Activated naive CD8-positive, alpha-beta T cell treated with anti-CD3 and anti-CD28 coated beads, Interleukin-2, amount 50 U/mL, for 24 hours (primary cell): ENCODE measurements around the gene TNN.

Experiments used
- ATAC-seq: fragments of 150-1000 bp; cut with Tn5 transposase; one replicate; pipeline ENCODE4 v1.10.0; 2021
- DNase-seq: peaks from one replicate; pipeline ENCODE4 v3.0.0; 2021
- H3K27ac Mint-ChIP-seq: one replicate; pipeline ENCODE4 v1.8.0; 2021; ENCODE audit warnings: mild to moderate bottlenecking, mixed read lengths
- H3K27me3 Mint-ChIP-seq: one replicate; pipeline ENCODE4 v1.8.0; 2021; ENCODE audit warnings: mixed read lengths
- H3K36me3 Mint-ChIP-seq: one replicate; pipeline ENCODE4 v1.8.0; 2021; ENCODE audit warnings: low read depth, mixed read lengths
- H3K4me1 Mint-ChIP-seq: one replicate; pipeline ENCODE4 v1.8.0; 2021; ENCODE audit warnings: mixed read lengths
- H3K4me3 Mint-ChIP-seq: one replicate; pipeline ENCODE4 v1.8.0; 2021; ENCODE audit warnings: mild to moderate bottlenecking, moderate library complexity, mixed read lengths
- H3K9me3 Mint-ChIP-seq: one replicate; pipeline ENCODE4 v1.8.0; 2021; ENCODE audit warnings: mixed read lengths

Gene TNN

DNA sequence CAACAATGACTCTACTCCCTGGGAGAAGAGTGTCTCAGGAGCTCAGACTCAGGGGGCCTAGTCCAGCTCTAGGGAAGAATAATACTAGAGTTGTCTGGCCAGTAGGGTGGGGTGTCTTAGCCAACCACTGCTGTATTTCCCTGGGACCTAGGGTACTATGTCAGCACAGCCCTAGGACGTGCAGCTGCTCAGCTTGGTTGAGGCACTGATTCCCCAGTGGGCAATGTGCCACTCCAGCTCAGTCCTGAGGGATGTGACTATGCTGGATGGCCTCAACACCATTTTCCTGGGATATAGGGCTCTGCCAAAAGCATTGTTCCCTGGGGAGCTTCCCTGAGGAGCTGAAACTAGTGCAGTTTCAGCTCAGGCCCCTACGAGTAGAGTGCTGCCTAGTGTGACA, 47.4 kb downstream of the TNN start:
- H3K27me3 Mint-ChIP-seq: no peaks in the 10 kb centered on the region

GRCh38 chr1:175116210-175116798, 48.7 kb downstream of the TNN start:
- H3K36me3 Mint-ChIP-seq: no peaks in the 10 kb centered on the region
- H3K27ac Mint-ChIP-seq: no peak overlapping the region
- H3K4me3 Mint-ChIP-seq: no peak overlapping the region
- DNase-seq: no peak
- peaks cover 18% of the 10 kb centered on the region for H3K9me3 Mint-ChIP-seq
- H3K27me3 Mint-ChIP-seq: no peaks in the 10 kb centered on the region
- no peak for ATAC-seq
- no peaks in the 10 kb centered on the region for H3K4me1 Mint-ChIP-seq

More for the DNA sequence above, 47.4 kb downstream of the TNN start:
- H3K9me3 Mint-ChIP-seq: peaks cover 18% of the 10 kb centered on the region
- DNase-seq (no peak), ATAC-seq (no peak)
- H3K4me1 Mint-ChIP-seq: no peaks in the 10 kb centered on the region
- no peak overlapping the region for H3K27ac Mint-ChIP-seq
- no peak overlapping the region for H3K4me3 Mint-ChIP-seq
- no peaks in the 10 kb centered on the region for H3K36me3 Mint-ChIP-seq

- Mint-ChIP-seq H3K4me1 (no peaks in the 10 kb centered on the region), H3K27ac (no peak overlapping the region), H3K4me3 (no peak overlapping the region), H3K27me3 (no peaks in the 10 kb centered on the region), H3K9me3 (peaks cover 18% of the 10 kb centered on the region), H3K36me3 (no peaks in the 10 kb centered on the region)
- DNase-seq: no peak
- no peak for ATAC-seq
Observed at GRCh38 chr1:175116903-175117302, 49.3 kb downstream of the TNN start.

DNA sequence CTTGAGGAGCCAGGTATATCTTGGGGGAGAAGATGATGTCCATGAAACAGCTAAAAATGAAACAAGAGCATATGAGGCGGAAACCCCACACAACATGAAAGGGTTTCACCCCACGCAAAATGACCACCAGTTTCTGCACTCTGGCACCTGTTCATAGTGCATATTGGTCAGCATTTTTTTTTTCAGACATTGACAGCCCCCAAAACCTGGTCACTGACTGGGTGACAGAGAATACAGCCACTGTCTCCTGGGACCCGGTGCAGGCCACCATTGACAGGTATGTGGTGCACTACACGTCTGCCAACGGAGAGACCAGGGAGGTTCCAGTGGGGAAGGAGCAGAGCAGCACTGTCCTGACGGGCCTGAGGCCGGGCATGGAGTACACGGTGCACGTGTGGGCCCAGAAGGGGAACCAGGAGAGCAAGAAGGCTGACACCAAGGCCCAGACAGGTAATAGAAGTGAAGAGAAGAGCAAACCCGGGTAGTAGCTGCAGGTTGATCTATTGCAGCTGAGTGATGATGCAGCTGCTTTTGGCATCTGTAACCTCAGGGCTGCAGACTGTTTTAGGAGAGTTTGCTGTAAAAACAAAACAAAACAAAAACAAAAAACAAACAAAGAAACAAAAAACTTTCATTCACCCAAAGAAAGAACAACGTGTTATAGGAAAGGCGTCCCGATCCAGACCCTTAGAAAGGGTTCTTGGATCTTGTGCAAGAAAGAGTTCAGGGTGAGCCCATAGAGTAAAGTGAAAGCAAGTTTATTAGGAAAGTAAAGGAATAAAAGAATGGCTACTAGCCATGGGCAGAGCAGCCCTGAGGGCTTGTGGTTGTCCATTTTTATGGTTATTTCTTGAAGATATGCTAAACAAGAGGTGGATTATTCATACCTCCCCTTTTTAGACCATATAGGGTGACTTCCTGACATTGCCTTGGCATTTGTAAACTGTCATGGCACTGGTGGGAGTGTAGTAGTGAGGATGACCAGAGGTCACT, 51.0 kb downstream of the TNN start:
- no peak for ATAC-seq
- no peak overlapping the region for H3K27ac Mint-ChIP-seq
- peaks cover 9% of the 10 kb centered on the region for H3K9me3 Mint-ChIP-seq
- no peak for DNase-seq
- H3K4me3 Mint-ChIP-seq: no peak overlapping the region
- H3K36me3 Mint-ChIP-seq: no peaks in the 10 kb centered on the region
- no peaks in the 10 kb centered on the region for H3K4me1 Mint-ChIP-seq
- no peaks in the 10 kb centered on the region for H3K27me3 Mint-ChIP-seq

DNA sequence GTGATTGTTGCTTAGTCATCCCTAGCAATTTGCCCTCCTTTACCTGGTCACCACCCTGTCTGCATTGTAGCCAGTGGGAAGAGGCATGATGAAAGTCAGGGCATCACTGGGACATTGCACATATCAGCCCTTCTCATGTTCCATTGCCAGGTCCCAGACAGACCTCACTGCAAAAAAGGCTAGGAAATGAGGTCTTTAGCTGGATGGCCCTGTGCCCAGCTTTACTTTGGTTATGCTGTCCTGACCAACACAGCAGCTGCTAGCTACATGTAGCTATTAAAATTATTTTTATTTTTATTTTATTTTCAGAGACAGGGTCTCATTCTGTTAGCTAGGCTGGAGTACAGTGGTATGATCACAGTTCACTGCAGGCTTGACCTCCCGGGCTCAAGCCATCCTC, 52.9 kb downstream of the TNN start:
- H3K27ac Mint-ChIP-seq: no peak overlapping the region

DNA sequence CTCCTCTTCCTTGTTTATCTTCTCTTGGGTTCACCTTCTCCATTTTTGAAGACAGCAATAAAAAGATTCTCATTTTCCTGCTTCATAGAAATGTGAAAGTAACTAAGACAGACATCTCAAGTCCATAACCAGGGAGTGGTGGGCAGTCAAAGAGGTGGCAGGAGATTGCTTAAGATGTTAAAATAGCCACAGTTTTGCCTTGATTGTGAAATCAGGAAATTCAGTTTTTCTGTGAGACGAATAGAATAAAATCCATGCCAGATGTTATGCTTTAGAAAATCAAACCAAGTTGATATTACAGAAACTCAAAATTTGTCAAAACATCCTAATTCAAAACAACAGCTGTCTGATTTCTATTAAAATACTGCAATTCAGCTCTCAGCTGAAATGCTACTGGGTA, 57.2 kb downstream of the TNN start:
- ATAC-seq (no peak), DNase-seq (no peak)
- Mint-ChIP-seq H3K9me3 (no peaks in the 10 kb centered on the region), H3K36me3 (no peaks in the 10 kb centered on the region), H3K4me1 (no peaks in the 10 kb centered on the region), H3K27me3 (no peaks in the 10 kb centered on the region), H3K27ac (no peak overlapping the region), H3K4me3 (no peak overlapping the region)

More for the DNA sequence above, 52.9 kb downstream of the TNN start:
- H3K4me3 Mint-ChIP-seq: no peak overlapping the region
- H3K9me3 Mint-ChIP-seq: no peaks in the 10 kb centered on the region
- H3K27me3 Mint-ChIP-seq: no peaks in the 10 kb centered on the region
- H3K36me3 Mint-ChIP-seq: no peaks in the 10 kb centered on the region
- ATAC-seq: no peak
- DNase-seq: no peak
- no peaks in the 10 kb centered on the region for H3K4me1 Mint-ChIP-seq

GRCh38 chr1:175126347-175126746, 58.7 kb downstream of the TNN start:
- H3K27me3 Mint-ChIP-seq: no peaks in the 10 kb centered on the region
- no peak for ATAC-seq
- no peaks in the 10 kb centered on the region for H3K36me3 Mint-ChIP-seq
- no peak for DNase-seq
- no peak overlapping the region for H3K27ac Mint-ChIP-seq
- no peaks in the 10 kb centered on the region for H3K4me1 Mint-ChIP-seq
- H3K4me3 Mint-ChIP-seq: no peak overlapping the region
- no peaks in the 10 kb centered on the region for H3K9me3 Mint-ChIP-seq

DNA sequence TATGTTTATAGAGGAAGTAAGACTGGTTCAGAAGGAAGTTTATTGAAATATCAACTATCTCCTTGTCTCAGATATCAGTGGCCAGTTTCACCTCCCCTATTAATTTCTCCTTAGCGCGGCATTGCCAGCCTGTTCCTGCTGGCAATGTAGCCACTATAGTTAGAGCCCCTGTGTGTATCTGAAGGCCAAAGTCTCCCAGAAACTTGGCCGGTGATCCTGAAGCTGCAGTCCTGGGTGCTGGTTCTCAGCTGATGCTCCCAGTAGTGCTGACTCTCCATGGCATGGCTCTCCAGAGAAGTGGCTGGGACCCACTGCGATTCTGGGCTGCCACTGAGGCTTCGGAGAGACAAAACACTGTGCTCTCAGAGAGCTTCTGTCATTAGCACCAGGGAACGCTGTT, 59.9 kb downstream of the TNN start:
- no peak for ATAC-seq
- Mint-ChIP-seq H3K4me3 (no peak overlapping the region), H3K27ac (no peak overlapping the region), H3K9me3 (no peaks in the 10 kb centered on the region), H3K27me3 (no peaks in the 10 kb centered on the region), H3K4me1 (no peaks in the 10 kb centered on the region), H3K36me3 (no peaks in the 10 kb centered on the region)
- no peak for DNase-seq

DNA sequence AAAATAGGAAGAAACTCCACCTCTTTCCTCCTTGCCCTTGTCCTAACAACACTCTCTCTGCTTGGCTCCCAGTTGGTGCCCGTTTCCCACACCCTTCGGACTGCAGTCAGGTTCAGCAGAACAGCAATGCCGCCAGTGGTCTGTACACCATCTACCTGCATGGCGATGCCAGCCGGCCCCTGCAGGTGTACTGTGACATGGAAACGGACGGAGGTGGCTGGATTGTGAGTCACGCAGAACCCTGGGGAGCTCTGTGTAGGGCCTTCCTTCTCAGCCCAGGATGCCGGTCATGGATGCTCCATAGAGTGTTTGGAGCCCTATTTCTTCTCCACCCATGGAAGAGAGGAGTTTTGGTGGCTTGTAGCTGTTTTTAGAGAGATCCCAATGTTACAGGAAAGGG, 60.9 kb downstream of the TNN start:
- ATAC-seq: no peak
- no peak overlapping the region for H3K4me3 Mint-ChIP-seq
- H3K9me3 Mint-ChIP-seq: no peaks in the 10 kb centered on the region

DNA sequence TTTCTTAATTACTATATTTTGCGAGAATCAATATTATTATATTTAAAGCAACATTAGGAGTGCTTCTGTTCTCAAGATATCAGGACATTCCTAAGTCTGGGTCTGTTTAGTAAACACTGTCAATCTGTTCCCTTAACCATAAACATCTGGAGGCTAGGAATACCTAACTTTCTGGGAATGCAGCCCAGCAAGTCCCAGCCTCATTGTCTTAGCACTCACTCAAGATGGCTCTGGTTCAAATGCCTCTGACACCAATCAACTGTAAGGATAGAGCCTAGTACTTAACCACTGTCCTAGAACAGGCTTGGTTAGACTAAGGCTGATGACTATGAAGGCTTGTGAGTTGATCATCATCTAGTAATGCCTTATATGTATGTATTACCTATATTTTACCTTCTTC, 61.5 kb downstream of the TNN start:
- no peaks in the 10 kb centered on the region for H3K9me3 Mint-ChIP-seq
- H3K36me3 Mint-ChIP-seq: no peaks in the 10 kb centered on the region
- DNase-seq (no peak), ATAC-seq (no peak)
- H3K4me3 Mint-ChIP-seq: no peak overlapping the region
- H3K27ac Mint-ChIP-seq: no peak overlapping the region
- no peaks in the 10 kb centered on the region for H3K27me3 Mint-ChIP-seq
- no peaks in the 10 kb centered on the region for H3K4me1 Mint-ChIP-seq

More for the DNA sequence above, 60.9 kb downstream of the TNN start:
- H3K36me3 Mint-ChIP-seq: no peaks in the 10 kb centered on the region
- H3K27ac Mint-ChIP-seq: no peak overlapping the region
- H3K4me1 Mint-ChIP-seq: no peaks in the 10 kb centered on the region
- DNase-seq: no peak
- H3K27me3 Mint-ChIP-seq: no peaks in the 10 kb centered on the region

DNA sequence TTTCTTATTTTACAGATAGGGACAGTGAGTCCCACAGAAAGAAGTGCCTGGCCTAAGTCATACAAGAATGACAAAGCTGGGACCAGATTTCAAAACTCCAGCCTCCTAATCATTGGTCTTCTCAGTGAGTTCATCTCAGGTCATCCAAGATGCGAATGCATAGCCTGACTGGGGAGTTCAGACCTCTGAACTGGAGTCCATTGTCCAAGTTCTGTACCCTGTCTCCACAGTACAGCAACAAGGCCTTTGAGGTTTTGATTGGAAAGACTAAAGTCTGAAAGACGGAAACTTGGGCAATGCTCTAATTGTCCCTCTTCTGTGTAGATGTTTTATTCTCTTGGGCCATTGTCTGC, 62.0 kb downstream of the TNN start:
- no peak for DNase-seq
- ATAC-seq: no peak
- Mint-ChIP-seq H3K4me1 (no peaks in the 10 kb centered on the region), H3K4me3 (no peak overlapping the region), H3K27ac (no peak overlapping the region), H3K9me3 (no peaks in the 10 kb centered on the region), H3K36me3 (no peaks in the 10 kb centered on the region), H3K27me3 (peaks cover 2% of the 10 kb centered on the region)

- Mint-ChIP-seq H3K9me3 (no peaks in the 10 kb centered on the region), H3K4me1 (no peaks in the 10 kb centered on the region), H3K27me3 (peaks cover 6% of the 10 kb centered on the region), H3K4me3 (no peak overlapping the region), H3K27ac (no peak overlapping the region), H3K36me3 (no peaks in the 10 kb centered on the region)
- DNase-seq (no peak), ATAC-seq (no peak)
Observed at GRCh38 chr1:175129997-175130648, 62.5 kb downstream of the TNN start.

GRCh38 chr1:175130649-175131045, 63.0 kb downstream of the TNN start:
- peaks cover 6% of the 10 kb centered on the region for H3K27me3 Mint-ChIP-seq
- H3K4me1 Mint-ChIP-seq: no peaks in the 10 kb centered on the region
- no peaks in the 10 kb centered on the region for H3K9me3 Mint-ChIP-seq
- no peak overlapping the region for H3K4me3 Mint-ChIP-seq
- ATAC-seq: no peak
- H3K27ac Mint-ChIP-seq: no peak overlapping the region
- no peaks in the 10 kb centered on the region for H3K36me3 Mint-ChIP-seq
- DNase-seq: no peak

- Mint-ChIP-seq H3K27ac (no peak overlapping the region), H3K36me3 (no peaks in the 10 kb centered on the region), H3K27me3 (peaks cover 9% of the 10 kb centered on the region), H3K4me1 (no peaks in the 10 kb centered on the region), H3K9me3 (no peaks in the 10 kb centered on the region), H3K4me3 (no peak overlapping the region)
- DNase-seq (no peak), ATAC-seq (no peak)
Observed at GRCh38 chr1:175131095-175131494, 63.5 kb downstream of the TNN start.

DNA sequence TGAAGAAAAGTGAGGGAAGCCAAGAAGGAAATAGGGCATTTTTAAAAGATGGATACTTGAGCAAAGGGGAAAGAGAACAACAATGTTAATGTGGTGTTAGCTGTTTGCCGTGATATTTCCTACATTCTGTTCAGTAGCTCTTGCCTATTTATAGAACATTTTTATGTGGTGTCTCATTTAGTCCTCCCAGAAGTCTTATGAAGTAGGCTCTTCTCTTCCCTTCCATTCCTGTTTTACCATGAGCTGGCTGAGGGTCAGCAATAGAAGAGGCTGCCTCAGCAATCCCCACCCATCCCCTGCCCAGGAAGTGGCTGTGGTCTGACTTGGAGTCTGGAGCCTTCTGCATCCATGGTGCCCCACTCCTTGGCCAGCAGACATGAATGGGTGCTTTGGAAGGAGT, 64.8 kb downstream of the TNN start:
- Mint-ChIP-seq H3K27me3 (peaks cover 19% of the 10 kb centered on the region), H3K4me3 (no peak overlapping the region), H3K27ac (no peak overlapping the region), H3K36me3 (no peaks in the 10 kb centered on the region), H3K4me1 (no peaks in the 10 kb centered on the region), H3K9me3 (no peaks in the 10 kb centered on the region)
- ATAC-seq (no peak), DNase-seq (no peak)
